Peyer's patch (tissue), 4 donors: ENCODE results near the gene CASS4. TPM values are rescaled to one million over a fixed set of nuclear protein-coding genes. Genes with fewer than 3 reads are reported as not detected.
"Not testable (repeated sequence)": the region's sequence is repeated elsewhere in the genome, so short reads cannot be mapped to it uniquely, and the experiment has no call there.

ENCODE experiments used
- DNase-seq, 3 donors: peaks; one replicate each; pipeline ENCODE4 v3.0.0-alpha.2; 2017 to 2019
- H3K27ac ChIP-seq, 4 donors: fragments of 200-600 bp; sonication (generic); one replicate each; pipeline ENCODE4 v1.5.1; 2016 to 2019
- H3K27me3 ChIP-seq, 2 donors: fragments of 200-600 bp; sonication (generic); one replicate each; pipeline ENCODE4 v1.5.1; 2019
- H3K36me3 ChIP-seq, 3 donors: fragments of 200-600 bp; sonication (generic); one replicate each; pipeline ENCODE4 v1.5.1; 2016 to 2019
- H3K4me1 ChIP-seq, 4 donors: fragments of 200-600 bp; sonication (generic); one replicate each; pipeline ENCODE4 v1.5.1; 2016 to 2019
- H3K4me3 ChIP-seq, 4 donors: fragments of 200-600 bp; sonication (generic); 1 replicate in 3 of 4; 2 replicates in 1 of 4; pipeline ENCODE4 v1.5.1; 2016 to 2019; ENCODE audit warnings: mild to moderate bottlenecking in 1 of 4
- H3K9me3 ChIP-seq, 4 donors: fragments of 200-600 bp; sonication (generic); one replicate each; pipeline ENCODE4 v1.5.1; 2016 to 2019; ENCODE audit warnings: mild to moderate bottlenecking in 1 of 4
- POLR2A ChIP-seq, 2 donors: fragments of 450-650 bp; IDR thresholded peaks; one replicate each; pipeline ENCODE4 v1.5.1; 2017; ENCODE audit warnings: antibody characterized with exemption in 2 of 2, mild to moderate bottlenecking in 2 of 2, moderate library complexity in 2 of 2
- total RNA-seq, 4 donors: library from RNA; depleted of rRNA; stranded (reverse); fragments of >200 nt; gene quantifications; one replicate each; pipeline ENCODE4 v1.1.0, GENCODE V29; 2016
- TF ChIP-seq, protein P1 (sequence below), 6 experiments: fragments of 450-650 bp in 4 of 6; fragments of 200-600 bp in 2 of 6; sonication (generic) in 1 of 6; IDR thresholded peaks; one replicate each; pipeline ENCODE4 v1.5.1; 2017 to 2019; ENCODE audit warnings: antibody characterized with exemption in 6 of 6, mild to moderate bottlenecking in 3 of 6, moderate library complexity in 1 of 6

CASS4 gene
- total RNA-seq, 4 donors from 2014 or later, result 0.47 to 3.3 (median 1.2) TPM

GRCh38 chr20:56406910-56407309, 5.2 kb upstream of the CASS4 start:
- peaks cover 0 to 9% (median 0%) of the 10 kb centered on the region in 4 donors for H3K4me1 ChIP-seq
- no peaks in the 10 kb centered on the region for H3K27me3 ChIP-seq
- H3K4me3 ChIP-seq, result no peak overlapping the region
- no peak overlapping the region for H3K27ac ChIP-seq
- H3K9me3 ChIP-seq, result no peaks in the 10 kb centered on the region
- no peak for DNase-seq
- peaks cover 0 to 54% (median 2%) of the 10 kb centered on the region in 3 donors for H3K36me3 ChIP-seq
- TF ChIP-seq, protein P1, sequence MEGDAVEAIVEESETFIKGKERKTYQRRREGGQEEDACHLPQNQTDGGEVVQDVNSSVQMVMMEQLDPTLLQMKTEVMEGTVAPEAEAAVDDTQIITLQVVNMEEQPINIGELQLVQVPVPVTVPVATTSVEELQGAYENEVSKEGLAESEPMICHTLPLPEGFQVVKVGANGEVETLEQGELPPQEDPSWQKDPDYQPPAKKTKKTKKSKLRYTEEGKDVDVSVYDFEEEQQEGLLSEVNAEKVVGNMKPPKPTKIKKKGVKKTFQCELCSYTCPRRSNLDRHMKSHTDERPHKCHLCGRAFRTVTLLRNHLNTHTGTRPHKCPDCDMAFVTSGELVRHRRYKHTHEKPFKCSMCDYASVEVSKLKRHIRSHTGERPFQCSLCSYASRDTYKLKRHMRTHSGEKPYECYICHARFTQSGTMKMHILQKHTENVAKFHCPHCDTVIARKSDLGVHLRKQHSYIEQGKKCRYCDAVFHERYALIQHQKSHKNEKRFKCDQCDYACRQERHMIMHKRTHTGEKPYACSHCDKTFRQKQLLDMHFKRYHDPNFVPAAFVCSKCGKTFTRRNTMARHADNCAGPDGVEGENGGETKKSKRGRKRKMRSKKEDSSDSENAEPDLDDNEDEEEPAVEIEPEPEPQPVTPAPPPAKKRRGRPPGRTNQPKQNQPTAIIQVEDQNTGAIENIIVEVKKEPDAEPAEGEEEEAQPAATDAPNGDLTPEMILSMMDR (IDR thresholded peaks at IDR 0.05), result no peak
- no peak for TF ChIP-seq POLR2A (IDR thresholded peaks at IDR 0.05)

DNA sequence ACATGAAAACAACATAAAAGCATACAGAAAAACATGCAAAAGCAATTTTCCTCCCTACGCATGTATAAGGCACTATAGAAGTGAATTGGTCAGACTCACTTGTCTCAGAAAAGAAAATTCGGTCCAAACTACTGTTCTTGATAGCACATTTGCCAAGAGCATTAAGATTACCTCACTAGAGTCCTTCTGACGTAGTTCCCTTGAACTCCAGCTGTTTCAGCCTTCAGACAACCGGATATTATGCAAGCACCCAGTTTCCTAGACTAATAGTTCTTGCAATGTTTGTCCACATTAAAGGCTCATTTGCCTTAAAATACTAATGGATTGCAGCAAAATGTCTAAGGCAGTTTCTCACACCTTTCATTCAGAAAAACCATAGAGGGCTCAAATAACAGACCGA, 2.5 kb upstream of the CASS4 start:
- TF ChIP-seq, protein P1 (IDR thresholded peaks at IDR 0.05), result no peak
- no peak for TF ChIP-seq POLR2A (IDR thresholded peaks at IDR 0.05)
- no peak overlapping the region for H3K4me3 ChIP-seq
- DNase-seq, result no peak
- no peaks in the 10 kb centered on the region for H3K9me3 ChIP-seq
- H3K36me3 ChIP-seq, result peaks cover 0 to 31% (median 2%) of the 10 kb centered on the region in 3 donors
- no peak overlapping the region for H3K27ac ChIP-seq
- no peaks in the 10 kb centered on the region for H3K27me3 ChIP-seq
- peaks cover 0 to 9% (median 0%) of the 10 kb centered on the region in 4 donors for H3K4me1 ChIP-seq

- no peak overlapping the region for H3K27ac ChIP-seq
- DNase-seq, result no peak
- peaks cover 0 to 9% (median 0%) of the 10 kb centered on the region in 4 donors for H3K4me1 ChIP-seq
- H3K4me3 ChIP-seq, result no peak overlapping the region
- no peaks in the 10 kb centered on the region for H3K27me3 ChIP-seq
- H3K9me3 ChIP-seq, result no peaks in the 10 kb centered on the region
- peaks cover 0 to 29% (median under 1%) of the 10 kb centered on the region in 3 donors for H3K36me3 ChIP-seq
- no peak for TF ChIP-seq POLR2A (IDR thresholded peaks at IDR 0.05)
- TF ChIP-seq, protein P1 (IDR thresholded peaks at IDR 0.05), result no peak
Measured at GRCh38 chr20:56409956-56410355, 2.1 kb upstream of the CASS4 start.

GRCh38 chr20:56411287-56411686, 773 bp upstream of the CASS4 start:
- H3K4me3 ChIP-seq, H3K27me3 ChIP-seq, H3K4me1 ChIP-seq, DNase-seq, H3K9me3 ChIP-seq: not testable (repeated sequence)
- peak overlapping the region; percentile 59 to 80 (median 65) for H3K27ac ChIP-seq
- H3K36me3 ChIP-seq, result peaks cover 0 to 19% (median 0%) of the 10 kb centered on the region in 3 donors

DNA sequence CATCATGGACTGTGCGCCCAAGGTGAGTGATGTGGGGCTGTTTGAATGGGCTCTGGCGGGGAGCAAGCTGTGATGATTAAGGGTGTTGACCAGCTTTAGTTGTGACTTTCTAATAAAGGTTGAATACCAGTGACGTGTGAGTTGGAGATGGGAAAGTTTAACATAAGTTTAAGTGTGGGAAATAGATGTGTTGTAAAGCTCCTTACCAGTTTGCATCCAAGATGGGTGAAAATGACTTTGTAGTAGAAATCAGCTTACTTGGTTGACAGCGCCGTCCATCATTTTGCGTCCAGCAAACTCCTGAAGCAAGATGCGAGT, 372 bp downstream of the CASS4 start:
- peaks cover 0 to 7% (median 0%) of the 10 kb centered on the region in 3 donors for H3K36me3 ChIP-seq
- H3K4me1 ChIP-seq, result peaks cover 0 to 10% (median 0%) of the 10 kb centered on the region in 4 donors
- H3K9me3 ChIP-seq, result no peaks in the 10 kb centered on the region
- H3K4me3 ChIP-seq, result peak overlapping the region; percentile 14 to 39 (median 19)
- H3K27me3 ChIP-seq, result no peaks in the 10 kb centered on the region
- peak overlapping the region; percentile 59 to 80 (median 65) for H3K27ac ChIP-seq
- DNase-seq, result no peak
- TF ChIP-seq, protein P1 (IDR thresholded peaks at IDR 0.05), result no peak
- TF ChIP-seq POLR2A (IDR thresholded peaks at IDR 0.05), result no peak

GRCh38 chr20:56412949-56413348, 889 bp downstream of the CASS4 start:
- H3K9me3 ChIP-seq, result no peaks in the 10 kb centered on the region
- no peaks in the 10 kb centered on the region for H3K27me3 ChIP-seq
- peak overlapping the region; percentile 59 to 80 (median 65) for H3K27ac ChIP-seq
- peaks cover 0 to 12% (median 0%) of the 10 kb centered on the region in 4 donors for H3K4me1 ChIP-seq
- DNase-seq, result no peak
- H3K4me3 ChIP-seq, result peak overlapping the region in 3 of 4 donors; percentile 14 to 39 (median 16)
- H3K36me3 ChIP-seq, result peaks cover 0 to 2% (median 0%) of the 10 kb centered on the region in 3 donors
- TF ChIP-seq POLR2A (IDR thresholded peaks at IDR 0.05), result no peak
